Prostate gland (tissue), 2 donors: ENCODE results near the gene ERI3. TPM values are rescaled to one million over a fixed set of nuclear protein-coding genes. Genes with fewer than 3 reads are reported as not detected.
A peak's percentile ranks its signal among the peaks of the same experiment; 100 is the strongest.

Experiments
- DNase-seq: peaks from one replicate; pipeline ENCODE4 v3.0.0-alpha.2; 2019; ENCODE audit warnings: low spot score
- H3K27ac ChIP-seq, 2 donors: fragments of 200-600 bp; sonication (generic); 2 replicates each; pipeline ENCODE4 v1.5.1; 2017 to 2019
- H3K27me3 ChIP-seq: fragments of 200-600 bp; sonication (generic); replicated peaks from 2 replicates; pipeline ENCODE4 v1.5.1; 2019; ENCODE audit not compliant: insufficient read depth
- H3K36me3 ChIP-seq, 2 donors: fragments of 200-600 bp; sonication (generic); 1 replicate in 1 of 2; 2 replicates in 1 of 2; pipeline versions ENCODE4 v1.5.1 to v1.8.1; 2017 to 2019
- H3K4me1 ChIP-seq: fragments of 200-600 bp; sonication (generic); replicated peaks from 2 replicates; pipeline ENCODE4 v1.5.1; 2019
- H3K4me3 ChIP-seq, 2 donors: fragments of 200-600 bp; sonication (generic); 2 replicates each; pipeline ENCODE4 v1.5.1; 2017 to 2019
- H3K9me3 ChIP-seq: fragments of 200-600 bp; sonication (generic); 2 replicates; pipeline ENCODE4 v1.5.1; 2017
- POLR2A ChIP-seq: fragments of 450-650 bp; IDR thresholded peaks from one replicate; pipeline ENCODE4 v1.6.1; 2016; ENCODE audit warnings: antibody characterized with exemption, mild to moderate bottlenecking
- POLR2AphosphoS5 ChIP-seq: sonication (generic); formaldehyde crosslinking; IDR thresholded peaks from one replicate; pipeline ENCODE4 v1.6.1; 2017; ENCODE audit warnings: antibody characterized with exemption
- WGBS: methylation state at CpG from one replicate; pipeline ENCODE4 v1.1.5; 2018; 5-methylcytosine and 5-hydroxymethylcytosine counted together
- intact Hi-C: fragments of 100-400 bp; cut with DNase I; formaldehyde crosslinking; loops from one replicate; pipeline ENCODE4 v1.14.2; 2022
- total RNA-seq, 2 donors: library from RNA; depleted of rRNA; stranded (reverse); fragments of >200 nt; gene quantifications; one replicate each; pipeline ENCODE4 v1.1.0, GENCODE V29; 2016
- TF ChIP-seq, protein P1 (sequence below), 4 experiments: fragments of 200-600 bp in 2 of 4; fragments of 450-650 bp in 2 of 4; sonication (generic) in 2 of 4; IDR thresholded peaks; 1 replicate in 3 of 4; 2 replicates in 1 of 4; pipeline ENCODE4 v1.5.1; 2016 to 2019; ENCODE audit warnings: antibody characterized with exemption in 4 of 4, mild to moderate bottlenecking in 2 of 4, moderate library complexity in 2 of 4

Gene ERI3
- total RNA-seq, 2 donors from 2014 or later: 84.0 to 114 TPM

- peak; percentile 95 for DNase-seq
- intact Hi-C loops: no loop called here
- H3K4me1 ChIP-seq: peaks cover 8% of the 10 kb centered on the region
- H3K36me3 ChIP-seq: no peaks in the 10 kb centered on the region
- no peaks in the 10 kb centered on the region for H3K9me3 ChIP-seq
- no peak overlapping the region for H3K4me3 ChIP-seq
- peak overlapping the region; percentile 18 to 40 for H3K27ac ChIP-seq
- no peaks in the 10 kb centered on the region for H3K27me3 ChIP-seq
- 39% methylated on average over 8 of the region's 8 CpGs for WGBS
- TF ChIP-seq POLR2AphosphoS5 (peak; percentile 84), POLR2A (no peak)
- TF ChIP-seq, protein P1, sequence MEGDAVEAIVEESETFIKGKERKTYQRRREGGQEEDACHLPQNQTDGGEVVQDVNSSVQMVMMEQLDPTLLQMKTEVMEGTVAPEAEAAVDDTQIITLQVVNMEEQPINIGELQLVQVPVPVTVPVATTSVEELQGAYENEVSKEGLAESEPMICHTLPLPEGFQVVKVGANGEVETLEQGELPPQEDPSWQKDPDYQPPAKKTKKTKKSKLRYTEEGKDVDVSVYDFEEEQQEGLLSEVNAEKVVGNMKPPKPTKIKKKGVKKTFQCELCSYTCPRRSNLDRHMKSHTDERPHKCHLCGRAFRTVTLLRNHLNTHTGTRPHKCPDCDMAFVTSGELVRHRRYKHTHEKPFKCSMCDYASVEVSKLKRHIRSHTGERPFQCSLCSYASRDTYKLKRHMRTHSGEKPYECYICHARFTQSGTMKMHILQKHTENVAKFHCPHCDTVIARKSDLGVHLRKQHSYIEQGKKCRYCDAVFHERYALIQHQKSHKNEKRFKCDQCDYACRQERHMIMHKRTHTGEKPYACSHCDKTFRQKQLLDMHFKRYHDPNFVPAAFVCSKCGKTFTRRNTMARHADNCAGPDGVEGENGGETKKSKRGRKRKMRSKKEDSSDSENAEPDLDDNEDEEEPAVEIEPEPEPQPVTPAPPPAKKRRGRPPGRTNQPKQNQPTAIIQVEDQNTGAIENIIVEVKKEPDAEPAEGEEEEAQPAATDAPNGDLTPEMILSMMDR (IDR thresholded peaks at IDR 0.05): no peak
These were observed 27.2 kb downstream of the ERI3 start for GRCh38 chr1:44327679-44328491.

DNA sequence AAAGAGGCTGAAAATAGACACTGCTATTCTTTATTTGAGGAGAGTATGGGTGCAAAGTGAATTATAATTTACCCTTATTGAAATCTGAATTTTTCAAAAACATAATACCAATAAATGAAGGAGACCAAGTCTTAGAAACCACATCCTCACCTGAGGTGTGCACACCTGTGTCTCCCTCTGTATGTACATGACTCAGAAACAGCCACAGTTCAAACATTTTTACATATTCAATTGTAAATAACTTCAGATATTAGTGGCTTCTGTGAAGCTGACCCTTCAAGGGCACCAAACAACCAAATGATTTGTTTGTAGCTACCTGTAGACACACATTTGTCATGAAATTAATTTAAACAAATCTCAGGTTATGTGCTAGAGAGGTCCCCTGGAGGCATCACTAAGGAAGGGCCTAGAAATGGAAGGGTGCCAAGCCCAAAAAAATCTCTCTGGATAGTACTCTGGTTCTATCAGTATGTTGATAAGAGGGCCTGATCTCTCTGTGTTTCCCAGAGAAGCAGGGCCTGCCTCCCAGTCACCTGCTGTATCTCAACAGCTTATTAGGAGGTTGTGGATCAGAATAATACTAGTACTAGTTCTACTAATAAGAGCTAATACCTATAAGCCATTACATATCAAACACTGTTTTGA is 28.1 kb downstream of the ERI3 start:
- Histone ChIP-seq H3K4me1 (peaks cover 8% of the 10 kb centered on the region), H3K27ac (peak overlapping the region in 1 of 2 donors; percentile 40), H3K4me3 (no peak overlapping the region), H3K27me3 (no peaks in the 10 kb centered on the region), H3K9me3 (no peaks in the 10 kb centered on the region), H3K36me3 (no peaks in the 10 kb centered on the region)
- intact Hi-C loops: no loop called here
- no peak for DNase-seq
- TF ChIP-seq POLR2A (no peak), POLR2AphosphoS5 (no peak)
- TF ChIP-seq, protein P1 (IDR thresholded peaks at IDR 0.05): no peak

DNA sequence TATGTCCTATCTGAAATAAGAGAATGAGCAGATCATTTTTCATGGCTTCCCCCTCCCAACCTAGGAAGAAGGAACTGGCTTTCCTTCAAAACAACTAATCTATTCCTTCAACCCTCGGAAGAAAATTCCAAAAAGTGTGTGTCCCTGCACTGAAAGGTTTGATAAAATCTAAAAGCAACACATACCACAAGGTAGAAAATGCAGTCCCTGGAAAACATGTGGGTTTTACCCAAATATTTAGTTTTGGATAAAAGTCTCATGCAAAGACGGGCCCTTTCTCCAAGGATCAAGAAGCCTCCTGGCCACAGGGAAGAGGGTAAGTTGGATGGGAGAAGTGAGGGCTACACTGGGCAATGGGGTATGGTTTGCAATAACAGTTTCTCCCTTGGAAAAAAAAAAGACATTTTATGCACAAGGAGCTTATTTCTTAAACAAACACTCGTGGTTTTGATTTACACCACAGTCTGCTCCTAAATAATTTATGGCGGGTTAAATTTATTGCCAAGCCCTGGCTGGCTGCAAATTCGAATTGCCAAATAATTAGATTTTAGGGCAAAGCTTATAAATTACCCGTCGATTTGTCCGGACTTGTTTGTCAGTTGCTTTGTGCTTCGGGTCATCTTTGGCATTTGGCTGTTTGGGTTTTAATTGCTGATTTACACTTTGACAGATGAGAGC is 28.9 kb downstream of the ERI3 start:
- Histone ChIP-seq H3K4me3 (no peak overlapping the region), H3K4me1 (peaks cover 8% of the 10 kb centered on the region), H3K36me3 (no peaks in the 10 kb centered on the region), H3K27ac (no peak overlapping the region), H3K27me3 (no peaks in the 10 kb centered on the region), H3K9me3 (no peaks in the 10 kb centered on the region)
- peak; percentile 24 for DNase-seq
- intact Hi-C loops: no loop called here
- 31% methylated on average over 9 of the region's 9 CpGs for WGBS
- TF ChIP-seq, protein P1 (IDR thresholded peaks at IDR 0.05): no peak
- peak; percentile 32 for TF ChIP-seq POLR2AphosphoS5
- TF ChIP-seq POLR2A: no peak

DNA sequence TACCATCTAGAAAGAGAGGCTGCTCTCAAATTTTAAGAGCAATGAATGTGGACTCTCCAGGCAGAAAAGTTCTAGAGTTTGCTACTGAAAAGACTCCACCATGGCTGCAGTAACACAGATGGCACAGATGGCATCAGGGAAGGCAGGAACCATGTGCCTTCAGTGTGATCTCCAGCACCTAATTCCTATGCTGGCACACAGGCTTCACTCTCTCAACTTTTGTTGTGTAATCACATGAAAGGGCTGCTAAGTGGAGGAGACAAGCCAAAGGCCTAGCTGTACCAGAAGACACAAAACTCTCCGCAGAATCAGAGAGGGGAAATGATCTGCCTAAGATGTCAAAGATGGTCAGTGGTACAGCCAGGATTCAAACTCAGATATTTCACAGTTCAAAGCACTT is 31.1 kb downstream of the ERI3 start:
- no peak overlapping the region for H3K4me3 ChIP-seq
- no peaks in the 10 kb centered on the region for H3K9me3 ChIP-seq
- whole genome bisulfite sequencing: 100% methylated on average over 1 of the region's 1 CpG
- TF ChIP-seq, protein P1 (IDR thresholded peaks at IDR 0.05): no peak
- TF ChIP-seq POLR2A: no peak
- no peak for TF ChIP-seq POLR2AphosphoS5
- DNase-seq: no peak
- no peaks in the 10 kb centered on the region for H3K27me3 ChIP-seq
- H3K4me1 ChIP-seq: peaks cover 8% of the 10 kb centered on the region
- H3K36me3 ChIP-seq: no peaks in the 10 kb centered on the region
- no peak overlapping the region for H3K27ac ChIP-seq
- intact Hi-C loops: no loop called here
